Smooth muscle cell (in vitro differentiated cells): ENCODE results near the gene JPT1. TPM values are rescaled to one million over a fixed set of nuclear protein-coding genes. Genes with fewer than 3 reads are reported as not detected.
"Not testable (repeated sequence)": the region's sequence is repeated elsewhere in the genome, so short reads cannot be mapped to it uniquely, and the experiment has no call there.

ENCODE experiments used
- DNase-seq: peaks from one replicate; lab custom pipeline; 2025; ENCODE audit not compliant: unreplicated experiment; lab: John Stamatoyannopoulos, UW
- H2AFZ ChIP-seq: fragments of 200-600 bp; sonication (generic); 2 replicates; pipeline ENCODE4 v1.6.0; 2016; ENCODE audit warnings: antibody characterized with exemption, low read depth, mild to moderate bottlenecking
- H3F3A ChIP-seq: fragments of 200-600 bp; sonication (generic); 2 replicates; pipeline ENCODE4 v1.6.0; 2017; ENCODE audit warnings: antibody characterized with exemption, low read depth
- H3K27ac ChIP-seq: fragments of 200-600 bp; sonication (generic); 2 replicates; pipeline ENCODE4 v1.5.1; 2016; ENCODE audit warnings: low read depth, mild to moderate bottlenecking
- H3K27me3 ChIP-seq: fragments of 200-600 bp; sonication (generic); 2 replicates; pipeline ENCODE4 v1.6.1; 2016; ENCODE audit warnings: low read depth, mild to moderate bottlenecking
- H3K36me3 ChIP-seq: fragments of 200-600 bp; sonication (generic); 2 replicates; pipeline ENCODE4 v1.5.1; 2016; ENCODE audit warnings: low read depth
- H3K4me1 ChIP-seq: fragments of 200-600 bp; sonication (generic); 2 replicates; pipeline ENCODE4 v1.5.1; 2016; ENCODE audit warnings: low read depth
- H3K4me2 ChIP-seq: fragments of 200-600 bp; sonication (generic); 2 replicates; pipeline ENCODE4 v1.6.0; 2016; ENCODE audit warnings: mild to moderate bottlenecking
- H3K4me3 ChIP-seq: fragments of 200-600 bp; sonication (generic); 2 replicates; pipeline ENCODE4 v1.5.1; 2016; ENCODE audit warnings: mild to moderate bottlenecking
- H3K79me2 ChIP-seq: fragments of 200-600 bp; sonication (generic); 2 replicates; pipeline ENCODE4 v1.6.0; 2016; ENCODE audit warnings: low read depth, mild to moderate bottlenecking
- H3K9ac ChIP-seq: fragments of 200-600 bp; sonication (generic); 2 replicates; pipeline ENCODE4 v1.6.0; 2016; ENCODE audit warnings: low read depth
- H3K9me3 ChIP-seq: fragments of 200-600 bp; sonication (generic); replicated peaks from 2 replicates; pipeline ENCODE4 v1.5.1; 2016; ENCODE audit warnings: low read depth
- H4K20me1 ChIP-seq: fragments of 200-600 bp; sonication (generic); 2 replicates; pipeline ENCODE4 v1.6.0; 2016; ENCODE audit warnings: low read depth
- WGBS: methylation state at CpG from one replicate; pipeline ENCODE4 v1.1.7; 2016; ENCODE audit warnings: low lambda C conversion rate; 5-methylcytosine and 5-hydroxymethylcytosine counted together
- polyA plus RNA-seq: library from polyadenylated mRNA; unstranded; fragments of >200 nt; fragmentation: Nextera tagmentation; extraction: Ambion mirVana; gene quantifications from 2 replicates; pipeline ENCODE4 v1.2.1, GENCODE V29; 2016
- total RNA-seq: library from RNA; depleted of rRNA; stranded (reverse); fragments of >200 nt; gene quantifications from 2 replicates; pipeline ENCODE4 v1.2.3, GENCODE V29; 2014
- TF ChIP-seq, protein P1 (sequence below): fragments of 200-600 bp; sonication (generic); IDR thresholded peaks from 2 replicates; pipeline ENCODE4 v1.5.1; 2017; ENCODE audit warnings: borderline replicate concordance, mild to moderate bottlenecking, antibody characterized with exemption; ENCODE audit not compliant: insufficient read depth, poor library complexity, severe bottlenecking

JPT1 gene
- total and polyA plus RNA-seq, 2 experiments from 2014 or later: 103 to 240 TPM

DNA sequence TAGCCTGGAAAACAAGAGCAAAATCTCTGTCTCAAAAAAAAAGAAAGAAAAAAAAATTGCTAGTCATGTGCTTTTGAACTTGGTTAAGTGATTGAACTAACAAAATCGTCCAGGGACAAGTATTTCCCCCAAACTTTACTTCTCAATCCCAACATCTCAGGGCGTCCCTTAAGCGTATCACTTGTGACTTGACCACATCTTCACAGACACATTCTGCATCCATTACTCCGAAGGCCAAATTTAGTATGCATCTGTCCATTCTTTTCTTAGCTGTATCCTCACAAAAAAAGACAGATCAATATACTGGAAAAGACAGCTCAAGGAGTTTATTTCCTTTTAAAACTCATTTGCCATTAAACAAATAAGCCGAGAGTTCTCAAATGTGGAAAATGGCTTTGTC is 5.9 kb upstream of the JPT1 start:
- H3K4me1 ChIP-seq: peaks cover 3% of the 10 kb centered on the region
- peak overlapping the region; percentile 79 for H3K27ac ChIP-seq
- no peaks in the 10 kb centered on the region for H3K9me3 ChIP-seq
- TF ChIP-seq, protein P1, sequence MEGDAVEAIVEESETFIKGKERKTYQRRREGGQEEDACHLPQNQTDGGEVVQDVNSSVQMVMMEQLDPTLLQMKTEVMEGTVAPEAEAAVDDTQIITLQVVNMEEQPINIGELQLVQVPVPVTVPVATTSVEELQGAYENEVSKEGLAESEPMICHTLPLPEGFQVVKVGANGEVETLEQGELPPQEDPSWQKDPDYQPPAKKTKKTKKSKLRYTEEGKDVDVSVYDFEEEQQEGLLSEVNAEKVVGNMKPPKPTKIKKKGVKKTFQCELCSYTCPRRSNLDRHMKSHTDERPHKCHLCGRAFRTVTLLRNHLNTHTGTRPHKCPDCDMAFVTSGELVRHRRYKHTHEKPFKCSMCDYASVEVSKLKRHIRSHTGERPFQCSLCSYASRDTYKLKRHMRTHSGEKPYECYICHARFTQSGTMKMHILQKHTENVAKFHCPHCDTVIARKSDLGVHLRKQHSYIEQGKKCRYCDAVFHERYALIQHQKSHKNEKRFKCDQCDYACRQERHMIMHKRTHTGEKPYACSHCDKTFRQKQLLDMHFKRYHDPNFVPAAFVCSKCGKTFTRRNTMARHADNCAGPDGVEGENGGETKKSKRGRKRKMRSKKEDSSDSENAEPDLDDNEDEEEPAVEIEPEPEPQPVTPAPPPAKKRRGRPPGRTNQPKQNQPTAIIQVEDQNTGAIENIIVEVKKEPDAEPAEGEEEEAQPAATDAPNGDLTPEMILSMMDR: no peak
- H3K4me2 ChIP-seq: no peak overlapping the region
- H3K4me3 ChIP-seq: no peak overlapping the region
- H3K36me3 ChIP-seq: no peaks in the 10 kb centered on the region
- H3K9ac ChIP-seq: no peak overlapping the region
- WGBS: 91% methylated on average over 5 of the region's 5 CpGs
- no peaks in the 10 kb centered on the region for H3K27me3 ChIP-seq
- H4K20me1 ChIP-seq: no peaks in the 10 kb centered on the region
- no peak overlapping the region for H2AFZ ChIP-seq
- peaks cover 14% of the 10 kb centered on the region for H3F3A ChIP-seq
- DNase-seq: no peak
- no peaks in the 10 kb centered on the region for H3K79me2 ChIP-seq

DNA sequence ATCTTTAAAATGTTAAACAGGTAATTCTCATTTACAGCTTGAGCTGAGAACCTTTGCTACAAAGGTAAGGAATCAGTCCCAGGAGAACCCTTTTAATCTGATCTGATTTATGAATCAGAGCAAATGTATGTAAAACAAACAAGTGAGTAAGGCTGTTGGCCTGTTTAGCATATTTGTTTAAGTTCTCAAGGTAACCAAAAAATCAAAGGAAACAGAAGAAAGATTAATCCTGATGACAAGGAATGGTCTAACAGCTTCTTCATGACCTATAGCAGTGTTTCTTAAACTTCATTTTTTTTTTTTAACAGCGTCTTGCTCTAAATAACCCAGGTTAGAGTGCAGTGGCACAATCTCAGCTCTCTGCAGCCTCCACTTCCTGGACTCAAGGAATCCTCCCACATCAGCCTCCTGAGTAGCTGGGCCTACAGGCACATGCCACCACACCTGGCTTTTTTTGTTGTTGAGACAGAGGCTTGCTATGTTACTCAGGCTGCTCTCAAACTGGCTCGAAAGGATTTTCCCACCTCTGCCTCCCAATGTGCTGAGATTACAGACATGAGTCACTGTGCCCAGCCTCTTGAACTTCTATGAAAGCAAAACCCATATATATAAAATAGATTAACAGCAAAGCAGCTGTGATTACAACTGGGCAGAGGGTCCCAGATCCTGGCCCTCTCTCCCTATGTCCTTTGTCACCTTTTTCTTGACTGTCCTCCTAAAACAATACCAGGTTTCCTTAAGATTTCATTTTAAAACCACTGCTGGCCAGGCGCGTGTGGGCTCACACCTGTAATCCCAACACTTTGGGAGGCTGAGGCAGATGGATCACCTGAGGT is 5.1 kb upstream of the JPT1 start:
- no peak overlapping the region for H2AFZ ChIP-seq
- H3K79me2 ChIP-seq: no peaks in the 10 kb centered on the region
- H3K4me2 ChIP-seq: no peak overlapping the region
- WGBS: 78% methylated on average over 4 of the region's 4 CpGs
- peaks cover 19% of the 10 kb centered on the region for H3F3A ChIP-seq
- no peak overlapping the region for H3K4me3 ChIP-seq
- H3K27me3 ChIP-seq: no peaks in the 10 kb centered on the region
- H3K36me3 ChIP-seq: no peaks in the 10 kb centered on the region
- no peak overlapping the region for H3K9ac ChIP-seq
- H3K9me3 ChIP-seq: no peaks in the 10 kb centered on the region
- TF ChIP-seq, protein P1: no peak
- H3K27ac ChIP-seq: peak overlapping the region; percentile 79
- no peak for DNase-seq
- no peaks in the 10 kb centered on the region for H4K20me1 ChIP-seq
- H3K4me1 ChIP-seq: peaks cover 8% of the 10 kb centered on the region

DNA sequence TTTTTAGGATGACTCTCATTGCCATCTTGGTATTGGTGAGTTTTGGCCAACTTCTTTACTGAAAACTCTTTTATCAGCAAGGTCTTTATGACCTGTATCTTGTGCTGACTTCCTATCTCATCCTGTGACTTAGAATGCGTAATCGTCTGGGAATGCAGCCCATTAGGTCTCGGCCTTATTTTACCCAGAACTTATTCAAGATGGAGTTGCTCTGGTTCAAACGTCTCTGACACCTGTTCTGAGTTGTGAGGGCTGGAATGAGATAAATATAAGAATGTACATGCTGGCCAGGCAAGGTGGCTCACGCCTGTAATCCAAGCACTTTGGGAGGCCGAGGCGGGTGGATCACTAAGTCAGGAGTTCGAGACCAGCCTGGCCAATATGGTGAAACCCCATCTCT is 4.2 kb upstream of the JPT1 start:
- not testable (repeated sequence) for H3K4me3 ChIP-seq, H4K20me1 ChIP-seq, H3K4me1 ChIP-seq, H3K4me2 ChIP-seq, H3K9ac ChIP-seq, H3K79me2 ChIP-seq, H3K36me3 ChIP-seq, H3K27me3 ChIP-seq, DNase-seq, H3K9me3 ChIP-seq, H2AFZ ChIP-seq
- H3F3A ChIP-seq: peaks cover 19% of the 10 kb centered on the region
- peak overlapping the region; percentile 79 for H3K27ac ChIP-seq
- 84% methylated on average over 8 of the region's 8 CpGs for WGBS

DNA sequence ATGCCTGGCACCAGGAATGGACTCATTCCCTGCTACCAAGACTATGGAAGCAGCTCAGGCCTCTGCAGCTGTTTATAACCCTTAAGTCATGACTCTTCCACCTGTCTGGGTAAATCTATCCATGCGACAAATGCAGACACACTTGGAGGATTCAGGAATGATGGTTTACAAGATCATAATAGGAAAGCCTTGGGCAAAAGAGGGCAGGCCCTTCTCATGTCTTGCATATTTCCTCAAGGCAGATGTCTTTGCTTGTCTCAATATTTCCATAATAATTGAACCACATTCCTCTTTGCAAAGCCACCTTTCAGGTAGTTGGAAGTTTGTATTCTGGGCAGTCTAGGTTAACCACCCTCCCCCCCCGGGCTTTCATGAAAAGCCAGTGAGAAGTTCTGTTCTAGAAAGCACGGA is 884 bp upstream of the JPT1 start:
- Histone ChIP-seq H3K27me3 (no peaks in the 10 kb centered on the region), H3K9ac (no peak overlapping the region)
- DNase-seq: no peak

More for the DNA sequence above, 884 bp upstream of the JPT1 start:
- Histone ChIP-seq H3K4me1 (peaks cover 20% of the 10 kb centered on the region), H3K4me2 (peak overlapping the region; percentile 72), H4K20me1 (peaks cover 25% of the 10 kb centered on the region), H2AFZ (peak overlapping the region; percentile 4), H3K9me3 (no peaks in the 10 kb centered on the region), H3K27ac (peak overlapping the region; percentile 56), H3K4me3 (no peak overlapping the region), H3K79me2 (peaks cover 40% of the 10 kb centered on the region), H3F3A (peaks cover 15% of the 10 kb centered on the region), H3K36me3 (no peaks in the 10 kb centered on the region)
- 73% methylated on average over 3 of the region's 3 CpGs for WGBS
- TF ChIP-seq, protein P1: no peak
